ENCODE data around the gene TMEM108. TPM values are rescaled to one million over a fixed set of nuclear protein-coding genes. Genes with fewer than 3 reads are reported as not detected.

Gene TMEM108
- total and polyA plus RNA-seq, 10 of the 15 experiments (the other 5 are each of a cell fraction or from before 2014, with no cell fraction given) = 0.02 to 0.58 (median 0.12) TPM; not detected in 5

GRCh38 chr3:133077688-133078087 is 39.5 kb downstream of the TMEM108 start:
- FAIRE-seq = no peak
- ATAC-seq = no peak
- intact Hi-C loops (cut with micrococcal nuclease; ENCODE audit: unreplicated experiment) (no loop called here), in situ Hi-C loops (cut with MboI) (no loop called here)
- H3K4me3 ChIP-seq = no peak overlapping the region
- H3K36me3 ChIP-seq (ENCODE audit: control insufficient read depth in 2 of 2, insufficient read depth in 2 of 2, low read length in 1 of 2) = no peaks in the 10 kb centered on the region
- ChIA-PET POLR2A (no interaction called here), RAD21 (ENCODE audit: unreplicated experiment) (no interaction called here), CTCF (interaction anchor here (0.7 kb wide), 1 partner anchor 724 kb away, joined by 3 read pairs; no protein-coding TSS in a partner anchor), SMC1A (ENCODE audit: uncharacterized antibody, unreplicated experiment) (interaction anchor here (1.2 kb wide), 1 partner anchor 10 kb away, joined by 4 read pairs; no protein-coding TSS in a partner anchor)
- no peaks in the 10 kb centered on the region for H3K79me2 ChIP-seq (ENCODE audit: control insufficient read depth, insufficient read depth, low read length)
- 0% methylated on average over 3 of the region's 3 CpGs for WGBS (ENCODE audit: insufficient coverage, insufficient replicate concordance, low lambda C conversion rate, missing lambda C conversion rate)
- H4K20me1 ChIP-seq (ENCODE audit: control insufficient read depth, insufficient read depth) = no peaks in the 10 kb centered on the region
- H3K9ac ChIP-seq (ENCODE audit: control insufficient read depth, insufficient read depth, low read length) = no peak overlapping the region
- TF ChIP-seq KDM1A (IDR thresholded peaks at IDR 0.05; ENCODE audit: borderline replicate concordance) = no peak
- no peak for TF ChIP-seq KLF5 (IDR thresholded peaks at IDR 0.05; ENCODE audit: partially characterized antibody)
- no peak for TF ChIP-seq SP1 (IDR thresholded peaks at IDR 0.05; ENCODE audit: low read depth, low read length)
- no peak for TF ChIP-seq RFX5 (IDR thresholded peaks at IDR 0.05; ENCODE audit: low read depth, low read length)
- no peak for TF ChIP-seq MEF2A (IDR thresholded peaks at IDR 0.05; ENCODE audit: insufficient read depth, low read depth, low read length)
- no peak for TF ChIP-seq NBN (IDR thresholded peaks at IDR 0.05)
- no peak for TF ChIP-seq SREBF1 (IDR thresholded peaks at IDR 0.05; ENCODE audit: low read length)
- no peak for TF ChIP-seq NFYB (IDR thresholded peaks at IDR 0.05; ENCODE audit: insufficient read depth, low read depth, low read length)
- TF ChIP-seq CHD1 (IDR thresholded peaks at IDR 0.05; ENCODE audit: low read depth, low read length) = no peak
- TF ChIP-seq, protein P1, sequence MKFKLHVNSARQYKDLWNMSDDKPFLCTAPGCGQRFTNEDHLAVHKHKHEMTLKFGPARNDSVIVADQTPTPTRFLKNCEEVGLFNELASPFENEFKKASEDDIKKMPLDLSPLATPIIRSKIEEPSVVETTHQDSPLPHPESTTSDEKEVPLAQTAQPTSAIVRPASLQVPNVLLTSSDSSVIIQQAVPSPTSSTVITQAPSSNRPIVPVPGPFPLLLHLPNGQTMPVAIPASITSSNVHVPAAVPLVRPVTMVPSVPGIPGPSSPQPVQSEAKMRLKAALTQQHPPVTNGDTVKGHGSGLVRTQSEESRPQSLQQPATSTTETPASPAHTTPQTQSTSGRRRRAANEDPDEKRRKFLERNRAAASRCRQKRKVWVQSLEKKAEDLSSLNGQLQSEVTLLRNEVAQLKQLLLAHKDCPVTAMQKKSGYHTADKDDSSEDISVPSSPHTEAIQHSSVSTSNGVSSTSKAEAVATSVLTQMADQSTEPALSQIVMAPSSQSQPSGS (IDR thresholded peaks at IDR 0.05; ENCODE audit: low read length) = no peak
- no peak for TF ChIP-seq BACH1 (IDR thresholded peaks at IDR 0.05; ENCODE audit: borderline replicate concordance)
- no peak for TF ChIP-seq YY1 (IDR thresholded peaks at IDR 0.05; ENCODE audit: low read depth, low read length)
- TF ChIP-seq IKZF2 (IDR thresholded peaks at IDR 0.05) = no peak
- TF ChIP-seq ZBED1 (IDR thresholded peaks at IDR 0.05; ENCODE audit: borderline replicate concordance) = no peak
- TF ChIP-seq IRF3 (IDR thresholded peaks at IDR 0.05) = no peak
- no peak for TF ChIP-seq ZSCAN29 (IDR thresholded peaks at IDR 0.05)
- no peak for TF ChIP-seq RBBP5 (conservative IDR thresholded peaks at IDR 0.05)
- no peak for TF ChIP-seq BCL11A (IDR thresholded peaks at IDR 0.05; ENCODE audit: low read depth, low read length)
- TF ChIP-seq IKZF1 (conservative IDR thresholded peaks at IDR 0.05) = no peak
- no peak for TF ChIP-seq ZNF24 (IDR thresholded peaks at IDR 0.05)
- H2AFZ ChIP-seq (ENCODE audit: control insufficient read depth, low read depth, low read length) = no peak overlapping the region
- H3K4me2 ChIP-seq (ENCODE audit: control insufficient read depth, insufficient read depth) = no peak overlapping the region
- no peaks in the 10 kb centered on the region; the same call in 2 of the 3 replicates for H3K9me3 ChIP-seq (replicated peaks; ENCODE audit: control insufficient read depth, insufficient read depth, low read length)
- no peaks in the 10 kb centered on the region for H3K4me1 ChIP-seq (ENCODE audit: control insufficient read depth, insufficient read depth, low read length)
- BruUV-seq (replicated peaks) = no TSS peak
- no peak for DNase-seq (ENCODE audit: low read depth, low spot score)
- H3K27me3 ChIP-seq (replicated peaks in 1 of 2; ENCODE audit: control insufficient read depth in 2 of 2, insufficient read depth in 2 of 2, low read length in 1 of 2) = no peaks in the 10 kb centered on the region; a peak in 1 of 4 replicates
- H3K27ac ChIP-seq (ENCODE audit: control insufficient read depth, insufficient read depth) = no peak overlapping the region

All from GM12878 (cell line).